GM10266 (cell line): ENCODE data around the gene ZNF112.
"Not testable (repeated sequence)": the region's sequence is repeated elsewhere in the genome, so short reads cannot be mapped to it uniquely, and the experiment has no call there.

Experiments used
- DNase-seq: peaks from one replicate; pipeline ENCODE4 v3.0.0; 2012; ENCODE audit errors: extremely low spot score
- TF ChIP-seq, protein P1 (sequence below): IDR thresholded peaks from 2 replicates; pipeline ENCODE4 v1.5.1; 2012; ENCODE audit warnings: mild to moderate bottlenecking, low read depth; ENCODE audit not compliant: control insufficient read depth, insufficient read depth; ENCODE audit errors: missing control alignments

Gene ZNF112

DNA sequence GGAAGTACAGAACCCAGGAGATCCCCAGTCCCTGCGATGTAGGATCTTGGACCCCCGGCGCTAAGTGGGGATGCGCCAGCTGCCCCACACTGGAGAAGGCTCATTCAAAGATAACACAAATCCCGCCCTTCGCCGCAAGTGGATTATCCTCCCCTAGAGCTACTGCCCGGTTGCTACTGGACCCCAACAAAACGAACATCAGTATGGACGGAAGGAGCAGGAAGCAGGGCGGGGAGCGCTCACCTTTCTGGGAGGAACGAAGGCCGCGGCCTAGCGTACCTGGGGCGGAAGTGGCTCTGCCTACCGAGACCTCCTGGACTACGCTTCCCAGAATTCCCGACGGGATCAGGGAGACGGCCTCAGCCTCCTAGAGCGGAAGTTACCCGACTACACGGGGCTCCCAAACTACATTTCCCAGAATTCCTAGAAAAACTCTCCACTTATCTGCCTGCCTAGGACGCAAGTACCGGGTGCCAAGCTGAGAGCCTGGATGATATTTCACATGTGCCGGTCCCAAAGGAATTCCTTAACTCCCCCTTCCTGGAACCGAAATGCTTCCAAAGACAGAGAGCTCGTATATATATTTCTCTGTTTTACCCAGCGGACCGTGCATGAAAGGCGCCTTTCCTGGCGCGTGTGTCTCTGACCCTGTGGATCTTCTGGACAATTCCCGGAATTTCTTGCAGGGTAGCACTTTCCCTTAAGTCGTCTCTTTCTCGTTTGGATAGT lies at the start of gene ZNF112:
Gene ZNF112, minus strand, starts transcription at position 298 of the 729 bp plus-strand sequence. CDS start 16,141 bp downstream, outside the sequence.
- no peak for DNase-seq
- TF ChIP-seq, protein P1, sequence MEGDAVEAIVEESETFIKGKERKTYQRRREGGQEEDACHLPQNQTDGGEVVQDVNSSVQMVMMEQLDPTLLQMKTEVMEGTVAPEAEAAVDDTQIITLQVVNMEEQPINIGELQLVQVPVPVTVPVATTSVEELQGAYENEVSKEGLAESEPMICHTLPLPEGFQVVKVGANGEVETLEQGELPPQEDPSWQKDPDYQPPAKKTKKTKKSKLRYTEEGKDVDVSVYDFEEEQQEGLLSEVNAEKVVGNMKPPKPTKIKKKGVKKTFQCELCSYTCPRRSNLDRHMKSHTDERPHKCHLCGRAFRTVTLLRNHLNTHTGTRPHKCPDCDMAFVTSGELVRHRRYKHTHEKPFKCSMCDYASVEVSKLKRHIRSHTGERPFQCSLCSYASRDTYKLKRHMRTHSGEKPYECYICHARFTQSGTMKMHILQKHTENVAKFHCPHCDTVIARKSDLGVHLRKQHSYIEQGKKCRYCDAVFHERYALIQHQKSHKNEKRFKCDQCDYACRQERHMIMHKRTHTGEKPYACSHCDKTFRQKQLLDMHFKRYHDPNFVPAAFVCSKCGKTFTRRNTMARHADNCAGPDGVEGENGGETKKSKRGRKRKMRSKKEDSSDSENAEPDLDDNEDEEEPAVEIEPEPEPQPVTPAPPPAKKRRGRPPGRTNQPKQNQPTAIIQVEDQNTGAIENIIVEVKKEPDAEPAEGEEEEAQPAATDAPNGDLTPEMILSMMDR, result no peak

DNA sequence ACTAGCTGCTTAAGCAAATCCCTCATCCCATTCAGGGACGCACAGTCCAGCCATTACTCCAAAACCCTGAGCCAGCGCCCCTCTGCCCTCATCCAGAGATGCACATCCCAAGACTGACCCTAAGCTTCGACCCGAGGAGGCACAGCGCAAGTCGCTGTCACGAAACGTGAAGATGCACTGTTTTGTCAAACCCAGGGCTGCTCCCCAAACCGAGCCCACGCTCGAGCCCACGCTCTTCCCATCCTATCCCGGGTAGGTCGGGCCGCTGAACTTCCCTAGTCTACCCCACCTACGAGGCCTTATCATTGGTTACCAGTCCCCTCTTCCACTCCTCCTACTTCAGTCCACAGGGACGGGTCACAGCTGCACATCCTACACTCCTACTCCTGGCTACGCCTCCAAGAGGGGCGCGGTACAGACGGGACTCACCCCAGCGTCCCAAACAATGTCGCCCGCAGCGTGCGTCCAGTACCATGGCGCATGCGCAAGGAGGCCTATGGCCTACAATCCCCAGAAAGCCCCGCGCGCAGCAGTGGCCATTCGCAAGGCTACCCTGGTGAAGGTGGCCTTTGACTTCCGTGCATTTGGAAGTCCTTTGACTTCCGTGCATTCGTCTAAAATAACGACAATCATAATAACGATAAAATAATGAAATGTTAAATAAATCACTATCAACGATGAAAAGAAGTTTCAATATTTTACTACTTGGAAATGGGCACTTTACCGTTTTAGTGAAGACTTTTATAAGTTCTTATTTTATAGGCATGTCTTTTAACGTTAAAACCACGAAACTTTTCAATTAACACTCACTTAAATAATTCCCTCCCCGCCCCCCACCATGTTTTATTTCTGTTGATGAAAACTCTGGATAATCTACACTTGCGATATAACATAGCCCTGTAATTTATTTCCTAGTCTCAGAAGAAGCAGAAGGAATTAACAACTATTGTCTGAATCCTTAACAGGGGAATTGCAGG lies 44.9 kb upstream of the ZNF112 start, which contains the start of gene ZNF285:
Gene ZNF285, minus strand, starts transcription at position 470 of the 977 bp plus-strand sequence. CDS start 4,395 bp downstream, outside the sequence.
- TF ChIP-seq, protein P1, result no peak
- DNase-seq, result peak; percentile 38

DNA sequence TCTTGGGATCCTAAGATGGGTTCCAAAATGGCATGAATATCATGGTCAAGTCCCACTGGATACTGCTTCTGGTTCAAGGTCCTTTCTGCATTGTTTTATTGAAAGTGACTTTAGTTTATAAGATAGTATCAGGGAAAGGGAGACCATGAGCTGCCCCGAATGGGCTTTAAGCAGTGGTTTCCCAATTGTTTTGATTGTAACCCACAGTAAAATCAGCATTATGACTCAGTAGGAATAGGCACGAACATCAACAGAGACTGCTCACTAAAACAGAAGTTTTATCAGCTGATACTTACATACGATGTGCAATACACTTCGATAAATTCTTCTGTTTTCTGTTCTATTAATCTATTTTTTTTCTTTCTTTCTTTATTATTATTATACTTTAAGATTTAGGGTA lies 32.8 kb upstream of the ZNF112 start:
- DNase-seq, result not testable (repeated sequence)

GRCh38 chr19:44374789-44375188 lies 18.3 kb upstream of the ZNF112 start:
- TF ChIP-seq, protein P1, result no peak
- DNase-seq, result no peak

DNA sequence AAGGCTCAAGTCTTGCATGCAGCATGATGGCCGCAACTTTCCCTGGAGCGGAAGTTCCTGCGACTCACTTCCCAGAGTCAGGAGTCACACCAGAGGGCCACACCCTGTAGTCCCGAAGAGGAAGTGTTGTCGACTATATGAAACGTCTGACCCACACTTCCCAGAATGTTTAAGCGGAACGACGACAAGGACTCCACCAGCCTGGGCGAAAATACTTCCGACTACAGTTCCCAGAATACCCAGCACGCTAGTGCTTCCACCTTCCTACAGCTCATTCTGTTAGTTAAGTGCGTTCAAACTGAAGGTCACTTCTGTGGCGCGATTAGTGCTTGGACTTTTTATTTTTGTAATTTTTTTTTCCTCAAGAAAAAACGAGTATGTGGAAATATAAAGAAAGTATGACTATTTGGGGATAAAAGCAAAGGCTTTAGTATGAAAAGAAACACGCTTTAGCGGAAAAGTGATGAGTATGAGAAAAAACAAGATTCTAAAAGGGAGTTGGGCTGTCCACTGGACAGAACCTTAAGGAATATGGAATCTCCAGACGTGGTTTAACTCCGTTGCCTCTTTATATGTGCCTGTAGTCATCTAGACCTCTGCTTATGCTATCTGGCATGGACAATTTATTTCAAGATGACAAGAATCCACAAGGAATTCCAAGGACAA lies 15.5 kb upstream of the ZNF112 start:
- no peak for DNase-seq
- TF ChIP-seq, protein P1, result no peak

DNA sequence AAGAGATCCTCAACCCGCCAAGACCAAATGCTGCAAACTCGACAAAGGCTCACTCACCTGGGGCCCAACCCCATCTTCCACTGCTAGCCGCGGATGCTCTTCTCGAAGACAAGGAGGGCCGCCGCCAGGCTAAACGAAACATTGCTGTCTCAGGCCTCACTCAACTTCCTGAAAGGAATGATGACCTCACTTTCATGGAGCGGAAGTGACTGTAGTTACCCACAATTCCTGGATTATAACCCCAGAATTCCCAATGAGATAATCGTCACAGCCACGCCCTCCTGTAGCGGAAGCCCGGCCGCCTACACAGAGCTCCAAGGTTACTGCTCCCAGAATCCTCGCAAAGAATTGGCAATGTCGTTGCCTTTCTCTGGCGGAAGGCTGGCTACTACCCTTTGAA lies 10.5 kb upstream of the ZNF112 start:
- no peak for DNase-seq
- TF ChIP-seq, protein P1, result no peak

DNA sequence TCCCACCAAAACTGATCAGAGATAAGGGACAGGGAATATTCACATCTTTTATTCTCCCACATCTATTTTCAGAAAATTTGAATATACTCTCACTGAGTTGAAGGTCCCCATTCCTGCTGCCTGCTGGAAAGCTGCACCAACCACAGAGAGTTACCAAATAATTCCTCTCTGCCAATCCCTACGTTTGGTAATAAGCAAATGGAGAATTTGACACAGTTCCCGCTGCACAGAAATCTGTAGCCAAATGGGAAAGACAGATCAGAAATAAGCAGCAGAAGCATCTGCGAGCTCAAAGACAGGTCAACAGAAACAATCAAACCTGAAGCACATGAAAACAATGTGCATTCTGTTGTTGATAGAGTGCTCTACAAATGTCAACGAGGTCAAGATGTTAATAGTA lies 9.9 kb downstream of the ZNF112 start:
- TF ChIP-seq, protein P1, result no peak
- no peak for DNase-seq
